ENCODE measurements around the gene LHX3. TPM values are rescaled to one million over a fixed set of nuclear protein-coding genes. Genes with fewer than 3 reads are reported as not detected.

Gene LHX3
- polyA plus RNA-seq, 1 of the 3 experiments (the other 2 are of a cell fraction) = not detected

DNA sequence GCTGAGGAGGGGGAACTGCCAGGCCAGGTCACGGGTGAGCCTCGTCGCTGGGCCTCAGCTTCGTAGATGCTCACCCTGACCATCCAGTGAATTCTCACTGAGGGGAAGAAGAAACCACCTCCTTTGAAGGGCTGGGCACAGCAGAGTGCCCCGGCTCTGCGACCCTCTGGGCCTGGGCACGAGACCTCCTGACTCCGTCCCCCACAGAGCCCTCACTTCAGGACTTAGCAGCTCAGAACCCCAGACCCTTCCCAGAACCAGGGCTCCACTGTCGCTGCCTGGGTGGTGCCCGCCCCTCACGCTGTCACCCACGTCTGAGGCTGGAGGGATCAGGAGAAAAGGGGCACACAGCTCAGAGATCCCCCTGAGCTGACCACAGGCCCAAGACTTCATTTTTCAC is 52.0 kb downstream of the LHX3 start:
- no peaks in the 10 kb centered on the region for H3K4me1 ChIP-seq (ENCODE audit: control insufficient read depth in 1 of 2, insufficient read depth in 2 of 2, low read depth in 1 of 2, low read length in 1 of 2)

DNA sequence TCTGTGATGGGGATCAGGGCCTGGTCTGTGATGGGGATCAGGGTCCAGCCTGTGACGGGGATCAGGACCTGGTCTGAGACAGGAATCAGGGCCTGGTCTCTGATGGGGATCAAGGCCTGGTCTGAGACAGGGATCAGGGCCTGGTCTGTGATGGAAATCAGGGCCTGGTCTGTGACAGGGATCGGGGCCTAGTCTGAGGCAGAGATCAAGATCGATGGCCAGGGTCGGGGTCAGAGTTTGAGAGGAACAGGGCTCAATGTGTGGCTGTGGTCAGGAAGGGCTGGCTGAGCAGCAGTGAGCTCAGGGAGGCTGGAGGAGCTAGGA is 52.4 kb downstream of the LHX3 start:
- Histone ChIP-seq H3K36me3 (replicated peaks in 1 of 2; ENCODE audit: control insufficient read depth in 1 of 2, insufficient read depth in 2 of 2, low read length in 1 of 2) (no peaks in the 10 kb centered on the region), H3K9me3 (no peaks in the 10 kb centered on the region), H3K4me1 (ENCODE audit: control insufficient read depth in 1 of 2, insufficient read depth in 2 of 2, low read depth in 1 of 2, low read length in 1 of 2) (no peaks in the 10 kb centered on the region), H3K27me3 (ENCODE audit: insufficient read depth) (peaks cover 30% of the 10 kb centered on the region), H3K27ac (ENCODE audit: low read depth in 2 of 2, low read length in 1 of 2) (no peak overlapping the region), H4K20me1 (ENCODE audit: insufficient read depth) (no peaks in the 10 kb centered on the region), H3F3A (replicated peaks; ENCODE audit: insufficient read depth) (no peaks in the 10 kb centered on the region), H3K9me2 (no peaks in the 10 kb centered on the region), H2AFZ (ENCODE audit: low read depth) (no peak overlapping the region), H3K9ac (no peak overlapping the region), H3K79me2 (ENCODE audit: insufficient read depth) (no peaks in the 10 kb centered on the region), H3K4me3 (ENCODE audit: low read depth in 2 of 2, low read length in 1 of 2) (no peak overlapping the region), H3K4me2 (no peak overlapping the region)
- POLR2A ChIA-PET = no interaction called here
- DNase-seq = no peak
- TF ChIP-seq EZH2phosphoT487 (IDR thresholded peaks at IDR 0.05; ENCODE audit: borderline replicate concordance, low read depth) = no peak
- no peak for TF ChIP-seq NRF1 (IDR thresholded peaks at IDR 0.05; ENCODE audit: low read depth, low read length)
- TF ChIP-seq RAD21 (IDR thresholded peaks at IDR 0.05; ENCODE audit: low read length) = no peak
- TF ChIP-seq MXI1 (IDR thresholded peaks at IDR 0.05; ENCODE audit: low read depth, low read length) = no peak
- TF ChIP-seq JUND (IDR thresholded peaks at IDR 0.05) = no peak
- no peak for TF ChIP-seq SMC3 (IDR thresholded peaks at IDR 0.05; ENCODE audit: low read depth, low read length)
- TF ChIP-seq TCF12 (IDR thresholded peaks at IDR 0.05) = no peak
- TF ChIP-seq FOXJ3 (CRISPR knock-in tag; IDR thresholded peaks at IDR 0.05) = no peak
- TF ChIP-seq, protein P1, sequence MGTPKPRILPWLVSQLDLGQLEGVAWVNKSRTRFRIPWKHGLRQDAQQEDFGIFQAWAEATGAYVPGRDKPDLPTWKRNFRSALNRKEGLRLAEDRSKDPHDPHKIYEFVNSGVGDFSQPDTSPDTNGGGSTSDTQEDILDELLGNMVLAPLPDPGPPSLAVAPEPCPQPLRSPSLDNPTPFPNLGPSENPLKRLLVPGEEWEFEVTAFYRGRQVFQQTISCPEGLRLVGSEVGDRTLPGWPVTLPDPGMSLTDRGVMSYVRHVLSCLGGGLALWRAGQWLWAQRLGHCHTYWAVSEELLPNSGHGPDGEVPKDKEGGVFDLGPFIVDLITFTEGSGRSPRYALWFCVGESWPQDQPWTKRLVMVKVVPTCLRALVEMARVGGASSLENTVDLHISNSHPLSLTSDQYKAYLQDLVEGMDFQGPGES (IDR thresholded peaks at IDR 0.05; ENCODE audit: low read depth, low read length) = no peak
- no peak for TF ChIP-seq RFX5 (IDR thresholded peaks at IDR 0.05; ENCODE audit: low read length)
- no peak for TF ChIP-seq POLR2AphosphoS5 (IDR thresholded peaks at IDR 0.05; ENCODE audit: low read depth, low read length)
- TF ChIP-seq, protein P2, sequence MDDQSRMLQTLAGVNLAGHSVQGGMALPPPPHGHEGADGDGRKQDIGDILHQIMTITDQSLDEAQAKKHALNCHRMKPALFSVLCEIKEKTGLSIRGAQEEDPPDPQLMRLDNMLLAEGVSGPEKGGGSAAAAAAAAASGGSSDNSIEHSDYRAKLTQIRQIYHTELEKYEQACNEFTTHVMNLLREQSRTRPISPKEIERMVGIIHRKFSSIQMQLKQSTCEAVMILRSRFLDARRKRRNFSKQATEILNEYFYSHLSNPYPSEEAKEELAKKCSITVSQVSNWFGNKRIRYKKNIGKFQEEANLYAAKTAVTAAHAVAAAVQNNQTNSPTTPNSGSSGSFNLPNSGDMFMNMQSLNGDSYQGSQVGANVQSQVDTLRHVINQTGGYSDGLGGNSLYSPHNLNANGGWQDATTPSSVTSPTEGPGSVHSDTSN (IDR thresholded peaks at IDR 0.05) = no peak
- TF ChIP-seq FOSL2 (IDR thresholded peaks at IDR 0.05; ENCODE audit: borderline replicate concordance, low read depth) = no peak
- no peak for TF ChIP-seq FOXM1 (IDR thresholded peaks at IDR 0.05; ENCODE audit: low read depth)
- WGBS (ENCODE audit: low lambda C conversion rate) = 64% methylated on average over 4 of the region's 4 CpGs
- CTCF ChIA-PET = no interaction called here

More for the DNA sequence above, 52.0 kb downstream of the LHX3 start:
- Histone ChIP-seq H3K27ac (ENCODE audit: low read depth in 2 of 2, low read length in 1 of 2) (no peak overlapping the region), H3F3A (replicated peaks; ENCODE audit: insufficient read depth) (no peaks in the 10 kb centered on the region), H3K4me2 (no peak overlapping the region), H3K9ac (no peak overlapping the region), H3K9me2 (no peaks in the 10 kb centered on the region), H3K36me3 (replicated peaks in 1 of 2; ENCODE audit: control insufficient read depth in 1 of 2, insufficient read depth in 2 of 2, low read length in 1 of 2) (no peaks in the 10 kb centered on the region), H3K4me3 (ENCODE audit: low read depth in 2 of 2, low read length in 1 of 2) (no peak overlapping the region), H2AFZ (ENCODE audit: low read depth) (no peak overlapping the region), H3K9me3 (no peaks in the 10 kb centered on the region), H3K79me2 (ENCODE audit: insufficient read depth) (no peaks in the 10 kb centered on the region), H3K27me3 (ENCODE audit: insufficient read depth) (peaks cover 30% of the 10 kb centered on the region), H4K20me1 (ENCODE audit: insufficient read depth) (no peaks in the 10 kb centered on the region)
- no peak for DNase-seq
- ChIA-PET CTCF (interaction anchor here (1.0 kb wide), 1 partner anchor 20 kb away, joined by 4 read pairs; no protein-coding TSS in a partner anchor), POLR2A (no interaction called here)
- 89% methylated on average over 9 of the region's 12 CpGs for WGBS (ENCODE audit: low lambda C conversion rate)
- TF ChIP-seq REST (IDR thresholded peaks at IDR 0.05; ENCODE audit: low read depth, low read length) (no peak), FOSL2 (IDR thresholded peaks at IDR 0.05; ENCODE audit: borderline replicate concordance, low read depth) (no peak), USF2 (IDR thresholded peaks at IDR 0.05; ENCODE audit: borderline replicate concordance, low read depth, low read length) (no peak), YY1 (IDR thresholded peaks at IDR 0.05; ENCODE audit: low read depth) (no peak)
